ENCODE measurements around the gene PCDHGA12. TPM values are rescaled to one million over a fixed set of nuclear protein-coding genes. Genes with fewer than 3 reads are reported as not detected.
"Not testable (repeated sequence)": the region's sequence is repeated elsewhere in the genome, so short reads cannot be mapped to it uniquely, and the experiment has no call there.

Gene PCDHGA12
- total and polyA plus RNA-seq, 9 donors = 1.4 to 3.6 (median 2.2) TPM

- H3K4me1 ChIP-seq (ENCODE audit: control insufficient read depth, insufficient read depth, low read length); H3K36me3 ChIP-seq (ENCODE audit: control insufficient read depth, insufficient read depth, low read length); H3K27ac ChIP-seq (ENCODE audit: low read length): not testable (repeated sequence)
- Histone ChIP-seq H3K4me3 (ENCODE audit: low read length) (peak within 1 kb of the TSS; percentile 27), H3K27me3 (ENCODE audit: control insufficient read depth, insufficient read depth, low read length) (peaks cover 21% of the 10 kb centered on the region), H3K9me3 (replicated peaks; ENCODE audit: control insufficient read depth, low read depth, low read length) (peaks cover 86% of the 10 kb centered on the region)
- DNase-seq = peak; percentile 45
- 10% methylated on average over 19 of the region's 51 CpGs for WGBS (ENCODE audit: insufficient coverage)
These were observed 22.4 kb upstream of the PCDHGA12 start, which contains the start of gene PCDHGB6 for GRCh38 chr5:141407790-141408505. PCDHGB6 (plus strand) TSS chr5:141408021; CDS start chr5:141408203, 182 bp downstream.

DNA sequence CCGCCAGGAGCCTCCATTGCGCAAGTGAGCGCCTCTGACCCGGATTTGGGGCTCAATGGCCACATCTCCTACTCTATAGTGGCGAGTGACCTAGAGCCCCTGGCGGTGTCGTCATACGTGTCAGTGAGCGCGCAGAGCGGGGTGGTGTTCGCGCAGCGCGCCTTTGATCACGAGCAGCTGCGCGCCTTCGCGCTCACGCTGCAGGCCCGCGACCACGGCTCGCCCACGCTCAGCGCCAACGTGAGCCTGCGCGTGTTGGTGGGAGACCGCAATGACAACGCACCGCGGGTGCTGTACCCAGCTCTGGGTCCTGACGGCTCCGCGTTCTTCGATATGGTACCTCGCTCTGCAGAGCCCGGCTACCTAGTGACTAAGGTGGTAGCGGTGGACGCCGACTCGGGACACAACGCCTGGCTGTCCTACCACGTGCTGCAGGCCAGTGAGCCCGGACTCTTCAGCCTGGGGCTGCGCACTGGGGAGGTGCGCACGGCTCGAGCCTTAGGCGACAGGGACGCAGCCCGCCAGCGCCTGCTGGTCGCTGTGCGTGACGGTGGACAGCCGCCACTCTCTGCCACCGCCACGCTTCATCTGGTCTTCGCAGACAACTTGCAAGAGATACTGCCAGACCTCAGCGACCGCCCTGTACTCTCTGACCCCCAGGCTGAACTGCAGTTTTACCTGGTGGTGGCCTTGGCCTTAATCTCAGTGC is 20.6 kb upstream of the PCDHGA12 start:
- 16% methylated on average over 64 of the region's 64 CpGs for WGBS (ENCODE audit: insufficient coverage)
- Histone ChIP-seq H3K4me3 (ENCODE audit: low read length) (no peak overlapping the region), H3K36me3 (ENCODE audit: control insufficient read depth, insufficient read depth, low read length) (no peaks in the 10 kb centered on the region), H3K27me3 (ENCODE audit: control insufficient read depth, insufficient read depth, low read length) (peaks cover 27% of the 10 kb centered on the region), H3K9me3 (replicated peaks; ENCODE audit: control insufficient read depth, low read depth, low read length) (peaks cover 87% of the 10 kb centered on the region), H3K4me1 (ENCODE audit: control insufficient read depth, insufficient read depth, low read length) (no peaks in the 10 kb centered on the region), H3K27ac (ENCODE audit: low read length) (no peak overlapping the region)
- DNase-seq = no peak

- no peaks in the 10 kb centered on the region for H3K36me3 ChIP-seq (ENCODE audit: control insufficient read depth, insufficient read depth, low read length)
- H3K9me3 ChIP-seq (replicated peaks; ENCODE audit: control insufficient read depth, low read depth, low read length) = peaks cover 82% of the 10 kb centered on the region
These were observed 18.7 kb upstream of the PCDHGA12 start for GRCh38 chr5:141411575-141411974.

GRCh38 chr5:141412854-141413539 is 17.3 kb upstream of the PCDHGA12 start, which contains the start of gene PCDHGA10:
PCDHGA10 (plus strand) TSS chr5:141412987; CDS start chr5:141413176, 189 bp downstream.
- WGBS (ENCODE audit: insufficient coverage) = 12% methylated on average over 23 of the region's 31 CpGs
- Histone ChIP-seq H3K27ac (ENCODE audit: low read length) (no peak within 1 kb of the TSS), H3K36me3 (ENCODE audit: control insufficient read depth, insufficient read depth, low read length) (no peaks in the 10 kb centered on the region), H3K9me3 (replicated peaks; ENCODE audit: control insufficient read depth, low read depth, low read length) (peaks cover 76% of the 10 kb centered on the region), H3K4me3 (ENCODE audit: low read length) (peak within 1 kb of the TSS; percentile 19), H3K4me1 (ENCODE audit: control insufficient read depth, insufficient read depth, low read length) (peaks cover 2% of the 10 kb centered on the region), H3K27me3 (ENCODE audit: control insufficient read depth, insufficient read depth, low read length) (peaks cover 21% of the 10 kb centered on the region)
- peak; percentile 38 for DNase-seq

More at GRCh38 chr5:141411575-141411974, 18.7 kb upstream of the PCDHGA12 start:
- 46% methylated on average over 3 of the region's 3 CpGs for WGBS (ENCODE audit: insufficient coverage)
- DNase-seq = no peak
- Histone ChIP-seq H3K4me3 (ENCODE audit: low read length) (no peak overlapping the region), H3K4me1 (ENCODE audit: control insufficient read depth, insufficient read depth, low read length) (no peaks in the 10 kb centered on the region), H3K27ac (ENCODE audit: low read length) (no peak overlapping the region), H3K27me3 (ENCODE audit: control insufficient read depth, insufficient read depth, low read length) (peaks cover 24% of the 10 kb centered on the region)

DNA sequence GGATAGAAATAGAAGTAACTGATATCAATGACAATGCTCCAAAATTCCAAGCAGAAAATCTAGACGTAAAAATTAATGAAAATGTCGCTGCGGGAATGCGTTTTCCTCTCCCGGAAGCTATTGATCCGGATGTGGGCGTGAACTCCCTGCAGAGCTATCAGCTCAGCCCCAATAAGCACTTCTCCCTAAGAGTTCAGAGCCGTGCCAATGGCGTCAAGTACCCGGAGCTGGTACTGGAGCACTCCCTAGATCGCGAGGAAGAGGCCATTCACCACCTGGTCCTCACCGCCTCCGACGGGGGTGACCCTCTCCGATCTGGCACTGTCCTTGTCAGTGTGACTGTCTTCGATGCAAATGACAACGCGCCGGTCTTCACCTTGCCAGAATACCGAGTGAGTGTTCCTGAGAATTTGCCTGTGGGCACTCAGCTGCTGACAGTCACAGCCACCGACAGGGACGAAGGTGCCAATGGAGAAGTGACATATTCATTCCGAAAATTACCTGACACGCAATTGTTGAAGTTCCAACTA is 16.7 kb upstream of the PCDHGA12 start:
- peak overlapping the region; percentile 19 for H3K4me3 ChIP-seq (ENCODE audit: low read length)
- peaks cover 18% of the 10 kb centered on the region for H3K27me3 ChIP-seq (ENCODE audit: control insufficient read depth, insufficient read depth, low read length)
- no peak for DNase-seq
- H3K27ac ChIP-seq (ENCODE audit: low read length) = no peak overlapping the region
- peaks cover 2% of the 10 kb centered on the region for H3K4me1 ChIP-seq (ENCODE audit: control insufficient read depth, insufficient read depth, low read length)
- H3K9me3 ChIP-seq (replicated peaks; ENCODE audit: control insufficient read depth, low read depth, low read length) = peaks cover 76% of the 10 kb centered on the region
- 13% methylated on average over 20 of the region's 25 CpGs for WGBS (ENCODE audit: insufficient coverage)
- H3K36me3 ChIP-seq (ENCODE audit: control insufficient read depth, insufficient read depth, low read length) = no peaks in the 10 kb centered on the region

GRCh38 chr5:141414548-141415274 is 15.6 kb upstream of the PCDHGA12 start:
- H3K9me3 ChIP-seq (replicated peaks; ENCODE audit: control insufficient read depth, low read depth, low read length) = peaks cover 76% of the 10 kb centered on the region
- H3K4me3 ChIP-seq (ENCODE audit: low read length); DNase-seq; H3K27ac ChIP-seq (ENCODE audit: low read length); H3K36me3 ChIP-seq (ENCODE audit: control insufficient read depth, insufficient read depth, low read length); H3K4me1 ChIP-seq (ENCODE audit: control insufficient read depth, insufficient read depth, low read length): not testable (repeated sequence)
- peaks cover 22% of the 10 kb centered on the region for H3K27me3 ChIP-seq (ENCODE audit: control insufficient read depth, insufficient read depth, low read length)
- 19% methylated on average over 33 of the region's 46 CpGs for WGBS (ENCODE audit: insufficient coverage)

DNA sequence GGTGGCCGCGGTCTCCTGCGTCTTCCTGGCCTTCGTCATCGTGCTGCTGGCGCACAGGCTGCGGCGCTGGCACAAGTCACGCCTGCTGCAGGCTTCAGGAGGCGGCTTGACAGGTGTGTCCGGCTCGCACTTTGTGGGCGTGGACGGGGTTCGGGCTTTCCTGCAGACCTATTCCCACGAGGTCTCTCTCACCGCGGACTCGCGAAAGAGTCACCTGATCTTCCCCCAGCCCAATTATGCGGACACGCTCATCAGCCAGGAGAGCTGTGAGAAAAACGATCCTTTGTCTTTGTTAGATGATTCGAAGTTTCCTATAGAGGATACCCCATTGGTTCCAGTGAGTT is 15.1 kb upstream of the PCDHGA12 start:
- H3K4me3 ChIP-seq (ENCODE audit: low read length); DNase-seq; H3K36me3 ChIP-seq (ENCODE audit: control insufficient read depth, insufficient read depth, low read length); H3K4me1 ChIP-seq (ENCODE audit: control insufficient read depth, insufficient read depth, low read length); H3K27ac ChIP-seq (ENCODE audit: low read length): not testable (repeated sequence)
- peaks cover 19% of the 10 kb centered on the region for H3K27me3 ChIP-seq (ENCODE audit: control insufficient read depth, insufficient read depth, low read length)
- peaks cover 74% of the 10 kb centered on the region for H3K9me3 ChIP-seq (replicated peaks; ENCODE audit: control insufficient read depth, low read depth, low read length)
- 23% methylated on average over 11 of the region's 24 CpGs for WGBS (ENCODE audit: insufficient coverage)

GRCh38 chr5:141417494-141418172 is 12.7 kb upstream of the PCDHGA12 start, which contains the start of gene PCDHGB7:
PCDHGB7 (plus strand) TSS chr5:141417677; CDS start chr5:141417860, 183 bp downstream.
- peaks cover 29% of the 10 kb centered on the region for H3K27me3 ChIP-seq (ENCODE audit: control insufficient read depth, insufficient read depth, low read length)
- H3K4me1 ChIP-seq (ENCODE audit: control insufficient read depth, insufficient read depth, low read length); H3K36me3 ChIP-seq (ENCODE audit: control insufficient read depth, insufficient read depth, low read length): not testable (repeated sequence)
- DNase-seq = peak; percentile 67
- 7% methylated on average over 33 of the region's 47 CpGs for WGBS (ENCODE audit: insufficient coverage)
- peak within 1 kb of the TSS; percentile 24 for H3K27ac ChIP-seq (ENCODE audit: low read length)
- H3K9me3 ChIP-seq (replicated peaks; ENCODE audit: control insufficient read depth, low read depth, low read length) = peaks cover 84% of the 10 kb centered on the region
- peak within 1 kb of the TSS; percentile 35 for H3K4me3 ChIP-seq (ENCODE audit: low read length)
